ENCODE data around the gene NSUN3. TPM values are rescaled to one million over a fixed set of nuclear protein-coding genes. Genes with fewer than 3 reads are reported as not detected.
"Not testable (repeated sequence)": the region's sequence is repeated elsewhere in the genome, so short reads cannot be mapped to it uniquely, and the experiment has no call there.

NSUN3 gene
- polyA plus RNA-seq, 4 donors: 4.9 to 12.7 (median 7.8) TPM

GRCh38 chr3:94076055-94076454 is 13.2 kb downstream of the NSUN3 start:
- H3K27ac ChIP-seq (ENCODE audit: low read depth in 1 of 3, low read length in 2 of 3): no peak overlapping the region
- DNase-seq (no peak), FAIRE-seq (no peak)
- H3K4me3 ChIP-seq (ENCODE audit: low read depth in 1 of 3, low read length in 3 of 3): no peak overlapping the region
- no peaks in the 10 kb centered on the region for H3K9me3 ChIP-seq (ENCODE audit: control insufficient read depth in 2 of 2, insufficient read depth in 1 of 2, low read depth in 1 of 2, low read length in 1 of 2)
- H3K27me3 ChIP-seq (ENCODE audit: control insufficient read depth in 3 of 3, insufficient read depth in 3 of 3, low read length in 3 of 3): no peaks in the 10 kb centered on the region
- 90 to 97% (median 93%) methylated on average over 3 of the region's 3 CpGs for WGBS, 3 donors
- no peaks in the 10 kb centered on the region for H3K4me1 ChIP-seq (ENCODE audit: control insufficient read depth in 3 of 3, insufficient read depth in 2 of 3, low read depth in 1 of 3, low read length in 2 of 3)
- peaks cover 0 to 15% (median 8%) of the 10 kb centered on the region in 3 donors for H3K36me3 ChIP-seq (ENCODE audit: control insufficient read depth in 3 of 3, insufficient read depth in 2 of 3, low read depth in 1 of 3, low read length in 3 of 3)

- H3K4me3 ChIP-seq (ENCODE audit: low read depth in 1 of 3, low read length in 3 of 3); H3K27ac ChIP-seq (ENCODE audit: low read depth in 1 of 3, low read length in 2 of 3); H3K4me1 ChIP-seq (ENCODE audit: control insufficient read depth in 3 of 3, insufficient read depth in 2 of 3, low read depth in 1 of 3, low read length in 2 of 3); H3K27me3 ChIP-seq (ENCODE audit: control insufficient read depth in 3 of 3, insufficient read depth in 3 of 3, low read length in 3 of 3); H3K9me3 ChIP-seq (ENCODE audit: control insufficient read depth in 2 of 2, insufficient read depth in 1 of 2, low read depth in 1 of 2, low read length in 1 of 2); FAIRE-seq: not testable (repeated sequence)
- WGBS, 3 donors: 61 to 76% (median 75%) methylated on average over 5 of the region's 5 CpGs
- DNase-seq: peak; percentile 11 to 31
- peaks cover 0 to 14% (median 4%) of the 10 kb centered on the region in 3 donors for H3K36me3 ChIP-seq (ENCODE audit: control insufficient read depth in 3 of 3, insufficient read depth in 2 of 3, low read depth in 1 of 3, low read length in 3 of 3)
Observed at GRCh38 chr3:94080552-94080951, 17.7 kb downstream of the NSUN3 start.

GRCh38 chr3:94081884-94082283 is 19.0 kb downstream of the NSUN3 start:
- peaks cover 0 to 4% (median 2%) of the 10 kb centered on the region in 3 donors for H3K4me1 ChIP-seq (ENCODE audit: control insufficient read depth in 3 of 3, insufficient read depth in 2 of 3, low read depth in 1 of 3, low read length in 2 of 3)
- no peak overlapping the region for H3K27ac ChIP-seq (ENCODE audit: low read depth in 1 of 3, low read length in 2 of 3)
- peak in 1 of 2 donors; percentile 31 for DNase-seq
- FAIRE-seq: no peak
- no peaks in the 10 kb centered on the region for H3K27me3 ChIP-seq (ENCODE audit: control insufficient read depth in 3 of 3, insufficient read depth in 3 of 3, low read length in 3 of 3)
- 20 to 70% (median 57%) methylated on average over 5 of the region's 5 CpGs for WGBS, 3 donors
- H3K4me3 ChIP-seq (ENCODE audit: low read depth in 1 of 3, low read length in 3 of 3): no peak overlapping the region
- H3K36me3 ChIP-seq (ENCODE audit: control insufficient read depth in 3 of 3, insufficient read depth in 2 of 3, low read depth in 1 of 3, low read length in 3 of 3): peaks cover 0 to 16% (median 4%) of the 10 kb centered on the region in 3 donors
- no peaks in the 10 kb centered on the region for H3K9me3 ChIP-seq (ENCODE audit: control insufficient read depth in 2 of 2, insufficient read depth in 1 of 2, low read depth in 1 of 2, low read length in 1 of 2)

- no peak for DNase-seq
- whole genome bisulfite sequencing, 3 donors: 27 to 72% (median 56%) methylated on average over 8 of the region's 8 CpGs
- H3K27me3 ChIP-seq (ENCODE audit: control insufficient read depth in 3 of 3, insufficient read depth in 3 of 3, low read length in 3 of 3): no peaks in the 10 kb centered on the region
- H3K27ac ChIP-seq (ENCODE audit: low read depth in 1 of 3, low read length in 2 of 3): no peak overlapping the region
- peaks cover 0 to 4% (median 2%) of the 10 kb centered on the region in 3 donors for H3K4me1 ChIP-seq (ENCODE audit: control insufficient read depth in 3 of 3, insufficient read depth in 2 of 3, low read depth in 1 of 3, low read length in 2 of 3)
- no peaks in the 10 kb centered on the region for H3K9me3 ChIP-seq (ENCODE audit: control insufficient read depth in 2 of 2, insufficient read depth in 1 of 2, low read depth in 1 of 2, low read length in 1 of 2)
- peaks cover 0 to 15% (median 4%) of the 10 kb centered on the region in 3 donors for H3K36me3 ChIP-seq (ENCODE audit: control insufficient read depth in 3 of 3, insufficient read depth in 2 of 3, low read depth in 1 of 3, low read length in 3 of 3)
- FAIRE-seq: no peak
- no peak overlapping the region for H3K4me3 ChIP-seq (ENCODE audit: low read depth in 1 of 3, low read length in 3 of 3)
Observed at GRCh38 chr3:94082391-94082937, 19.6 kb downstream of the NSUN3 start.

GRCh38 chr3:94083261-94083660 is 20.4 kb downstream of the NSUN3 start:
- peaks cover 0 to 4% (median 2%) of the 10 kb centered on the region in 3 donors for H3K4me1 ChIP-seq (ENCODE audit: control insufficient read depth in 3 of 3, insufficient read depth in 2 of 3, low read depth in 1 of 3, low read length in 2 of 3)
- H3K4me3 ChIP-seq (ENCODE audit: low read depth in 1 of 3, low read length in 3 of 3): no peak overlapping the region
- no peaks in the 10 kb centered on the region for H3K9me3 ChIP-seq (ENCODE audit: control insufficient read depth in 2 of 2, insufficient read depth in 1 of 2, low read depth in 1 of 2, low read length in 1 of 2)
- DNase-seq (peak; percentile 11 to 44), FAIRE-seq (no peak)
- peaks cover 0 to 18% (median 4%) of the 10 kb centered on the region in 3 donors for H3K36me3 ChIP-seq (ENCODE audit: control insufficient read depth in 3 of 3, insufficient read depth in 2 of 3, low read depth in 1 of 3, low read length in 3 of 3)
- 60 to 73% (median 63%) methylated on average over 4 of the region's 4 CpGs for WGBS, 3 donors
- H3K27me3 ChIP-seq (ENCODE audit: control insufficient read depth in 3 of 3, insufficient read depth in 3 of 3, low read length in 3 of 3): no peaks in the 10 kb centered on the region
- H3K27ac ChIP-seq (ENCODE audit: low read depth in 1 of 3, low read length in 2 of 3): no peak overlapping the region

- WGBS, 3 donors: 90 to 97% (median 93%) methylated on average over 1 of the region's 1 CpG
- Histone ChIP-seq H3K9me3 (ENCODE audit: control insufficient read depth in 2 of 2, insufficient read depth in 1 of 2, low read depth in 1 of 2, low read length in 1 of 2) (no peaks in the 10 kb centered on the region), H3K27ac (ENCODE audit: low read depth in 1 of 3, low read length in 2 of 3) (no peak overlapping the region), H3K27me3 (ENCODE audit: control insufficient read depth in 3 of 3, insufficient read depth in 3 of 3, low read length in 3 of 3) (no peaks in the 10 kb centered on the region), H3K4me1 (ENCODE audit: control insufficient read depth in 3 of 3, insufficient read depth in 2 of 3, low read depth in 1 of 3, low read length in 2 of 3) (no peaks in the 10 kb centered on the region), H3K36me3 (ENCODE audit: control insufficient read depth in 3 of 3, insufficient read depth in 2 of 3, low read depth in 1 of 3, low read length in 3 of 3) (peaks cover 0 to 15% (median 4%) of the 10 kb centered on the region in 3 donors), H3K4me3 (ENCODE audit: low read depth in 1 of 3, low read length in 3 of 3) (no peak overlapping the region)
- no peak for DNase-seq
- no peak for FAIRE-seq
Observed at GRCh38 chr3:94089126-94089525, 26.3 kb downstream of the NSUN3 start.

GRCh38 chr3:94092086-94092485 is 29.2 kb downstream of the NSUN3 start:
- FAIRE-seq: no peak
- H3K9me3 ChIP-seq (ENCODE audit: control insufficient read depth in 2 of 2, insufficient read depth in 1 of 2, low read depth in 1 of 2, low read length in 1 of 2): no peaks in the 10 kb centered on the region
- peaks cover 0 to 9% (median 9%) of the 10 kb centered on the region in 3 donors for H3K36me3 ChIP-seq (ENCODE audit: control insufficient read depth in 3 of 3, insufficient read depth in 2 of 3, low read depth in 1 of 3, low read length in 3 of 3)
- DNase-seq: no peak
- no peaks in the 10 kb centered on the region for H3K4me1 ChIP-seq (ENCODE audit: control insufficient read depth in 3 of 3, insufficient read depth in 2 of 3, low read depth in 1 of 3, low read length in 2 of 3)
- no peaks in the 10 kb centered on the region for H3K27me3 ChIP-seq (ENCODE audit: control insufficient read depth in 3 of 3, insufficient read depth in 3 of 3, low read length in 3 of 3)
- 92 to 97% (median 94%) methylated on average over 1 of the region's 1 CpG for WGBS, 3 donors
- no peak overlapping the region for H3K4me3 ChIP-seq (ENCODE audit: low read depth in 1 of 3, low read length in 3 of 3)
- no peak overlapping the region for H3K27ac ChIP-seq (ENCODE audit: low read depth in 1 of 3, low read length in 2 of 3)

- H3K36me3 ChIP-seq (ENCODE audit: control insufficient read depth in 3 of 3, insufficient read depth in 2 of 3, low read depth in 1 of 3, low read length in 3 of 3): peaks cover 0 to 13% (median 6%) of the 10 kb centered on the region in 3 donors
- WGBS, 3 donors: 83 to 91% (median 86%) methylated on average over 1 of the region's 1 CpG
- H3K27ac ChIP-seq (ENCODE audit: low read depth in 1 of 3, low read length in 2 of 3): no peak overlapping the region
Observed at GRCh38 chr3:94093151-94093550, 30.3 kb downstream of the NSUN3 start.

GRCh38 chr3:94095111-94095510 is 32.2 kb downstream of the NSUN3 start:
- no peak overlapping the region for H3K4me3 ChIP-seq (ENCODE audit: low read depth in 1 of 3, low read length in 3 of 3)
- no peak overlapping the region for H3K27ac ChIP-seq (ENCODE audit: low read depth in 1 of 3, low read length in 2 of 3)
- WGBS, 3 donors: 96 to 100% (median 97%) methylated on average over 2 of the region's 2 CpGs

More at GRCh38 chr3:94093151-94093550, 30.3 kb downstream of the NSUN3 start:
- Histone ChIP-seq H3K9me3 (ENCODE audit: control insufficient read depth in 2 of 2, insufficient read depth in 1 of 2, low read depth in 1 of 2, low read length in 1 of 2) (no peaks in the 10 kb centered on the region), H3K4me1 (ENCODE audit: control insufficient read depth in 3 of 3, insufficient read depth in 2 of 3, low read depth in 1 of 3, low read length in 2 of 3) (no peaks in the 10 kb centered on the region), H3K4me3 (ENCODE audit: low read depth in 1 of 3, low read length in 3 of 3) (no peak overlapping the region), H3K27me3 (ENCODE audit: control insufficient read depth in 3 of 3, insufficient read depth in 3 of 3, low read length in 3 of 3) (no peaks in the 10 kb centered on the region)
- DNase-seq: no peak
- FAIRE-seq: no peak

More at GRCh38 chr3:94095111-94095510, 32.2 kb downstream of the NSUN3 start:
- peaks cover 0 to 17% (median 5%) of the 10 kb centered on the region in 3 donors for H3K36me3 ChIP-seq (ENCODE audit: control insufficient read depth in 3 of 3, insufficient read depth in 2 of 3, low read depth in 1 of 3, low read length in 3 of 3)
- no peaks in the 10 kb centered on the region for H3K9me3 ChIP-seq (ENCODE audit: control insufficient read depth in 2 of 2, insufficient read depth in 1 of 2, low read depth in 1 of 2, low read length in 1 of 2)
- H3K27me3 ChIP-seq (ENCODE audit: control insufficient read depth in 3 of 3, insufficient read depth in 3 of 3, low read length in 3 of 3): no peaks in the 10 kb centered on the region
- FAIRE-seq (no peak), DNase-seq (no peak)
- H3K4me1 ChIP-seq (ENCODE audit: control insufficient read depth in 3 of 3, insufficient read depth in 2 of 3, low read depth in 1 of 3, low read length in 2 of 3): no peaks in the 10 kb centered on the region

Measured in small intestine (tissue), 7 donors.